H9 (cell line): ENCODE results near the gene CPO. TPM values are rescaled to one million over a fixed set of nuclear protein-coding genes. Genes with fewer than 3 reads are reported as not detected.

Source experiments
- DNase-seq: peaks from one replicate; pipeline ENCODE4 v3.0.0-alpha.2; 2017
- H2AFZ ChIP-seq: one replicate; pipeline ENCODE4 v1.6.1; 2013; ENCODE audit warnings: mild to moderate bottlenecking, low read length, control low read depth, moderate library complexity
- H2AK5ac ChIP-seq: 2 replicates; pipeline ENCODE4 v1.6.1; 2013; ENCODE audit warnings: low read length, control low read depth, mixed read lengths; ENCODE audit not compliant: insufficient read length
- H2BK120ac ChIP-seq: one replicate; pipeline ENCODE4 v1.6.1; 2013; ENCODE audit warnings: low read depth, mild to moderate bottlenecking, low read length, control low read depth, inconsistent platforms; ENCODE audit not compliant: poor library complexity, severe bottlenecking
- H2BK12ac ChIP-seq: 2 replicates; pipeline ENCODE4 v1.6.1; 2013; ENCODE audit warnings: low read length, control low read depth, mixed read lengths, low read depth; ENCODE audit not compliant: insufficient read length
- H2BK15ac ChIP-seq: 2 replicates; pipeline ENCODE4 v1.6.1; 2013; ENCODE audit warnings: low read depth, low read length, control low read depth
- H2BK20ac ChIP-seq: one replicate; pipeline ENCODE4 v1.6.1; 2013; ENCODE audit warnings: low read depth, mild to moderate bottlenecking, low read length, control low read depth, inconsistent platforms; ENCODE audit not compliant: poor library complexity, severe bottlenecking
- H2BK5ac ChIP-seq: 2 replicates; pipeline ENCODE4 v1.6.1; 2013; ENCODE audit warnings: low read length, control low read depth, mixed read lengths; ENCODE audit not compliant: insufficient read length
- H3K14ac ChIP-seq: 2 replicates; pipeline ENCODE4 v1.6.1; 2013; ENCODE audit warnings: low read length, control low read depth; ENCODE audit not compliant: insufficient read depth
- H3K18ac ChIP-seq: 2 replicates; pipeline ENCODE4 v1.6.1; 2013; ENCODE audit warnings: low read depth, mild to moderate bottlenecking, mixed read lengths, low read length, control low read depth; ENCODE audit not compliant: insufficient read length
- H3K23ac ChIP-seq: 2 replicates; pipeline ENCODE4 v1.6.1; 2013; ENCODE audit warnings: low read length, control low read depth, mixed read lengths, low read depth; ENCODE audit not compliant: insufficient read length
- H3K23me2 ChIP-seq: 2 replicates; pipeline ENCODE4 v1.6.1; 2013; ENCODE audit warnings: low read depth, mild to moderate bottlenecking, mixed read lengths, low read length, control low read depth; ENCODE audit not compliant: insufficient read length, poor library complexity, severe bottlenecking
- H3K27ac ChIP-seq: 2 replicates; pipeline ENCODE4 v1.5.1; 2013; ENCODE audit warnings: low read length, control low read depth, mixed read lengths, low read depth; ENCODE audit not compliant: insufficient read length
- H3K27me3 ChIP-seq: 2 replicates; pipeline ENCODE4 v1.6.1; 2013; ENCODE audit warnings: low read length, control low read depth, inconsistent platforms; ENCODE audit not compliant: insufficient read depth
- H3K4ac ChIP-seq: 2 replicates; pipeline ENCODE4 v1.6.1; 2013; ENCODE audit warnings: low read depth, mild to moderate bottlenecking, control low read depth, inconsistent platforms, low read length, moderate library complexity
- H3K4me1 ChIP-seq: 2 replicates; pipeline ENCODE4 v1.6.1; 2013; ENCODE audit warnings: low read length, control low read depth, inconsistent platforms; ENCODE audit not compliant: insufficient read depth
- H3K4me2 ChIP-seq: 2 replicates; pipeline ENCODE4 v1.6.1; 2013; ENCODE audit warnings: low read length, control low read depth, mixed read lengths; ENCODE audit not compliant: insufficient read length, insufficient read depth
- H3K56ac ChIP-seq: 2 replicates; pipeline ENCODE4 v1.6.1; 2013; ENCODE audit warnings: low read depth, mild to moderate bottlenecking, mixed read lengths, low read length, control low read depth; ENCODE audit not compliant: insufficient read length
- H3K79me1 ChIP-seq: 2 replicates; pipeline ENCODE4 v1.6.1; 2013; ENCODE audit warnings: low read depth, mild to moderate bottlenecking, moderate library complexity, low read length, control low read depth, inconsistent platforms; ENCODE audit not compliant: insufficient read depth, poor library complexity, severe bottlenecking
- H3K79me2 ChIP-seq: 2 replicates; pipeline ENCODE4 v1.6.1; 2013; ENCODE audit warnings: low read length, control low read depth, inconsistent platforms; ENCODE audit not compliant: insufficient read depth
- H3K9ac ChIP-seq: 2 replicates; pipeline ENCODE4 v1.6.1; 2013; ENCODE audit warnings: low read length, control low read depth, mixed read lengths; ENCODE audit not compliant: insufficient read length; ENCODE audit errors: extremely low read depth
- H3K9me3 ChIP-seq: one replicate; pipeline ENCODE4 v1.6.1; 2013; ENCODE audit warnings: low read depth, low read length, inconsistent platforms; ENCODE audit not compliant: control insufficient read depth
- H3T11ph ChIP-seq: one replicate; pipeline ENCODE4 v1.6.1; 2013; ENCODE audit warnings: mild to moderate bottlenecking, low read length, control low read depth, inconsistent platforms
- H4K20me1 ChIP-seq: one replicate; pipeline ENCODE4 v1.6.1; 2013; ENCODE audit not compliant: control insufficient read depth, insufficient read length, insufficient read depth
- H4K5ac ChIP-seq: 2 replicates; pipeline ENCODE4 v1.6.1; 2013; ENCODE audit warnings: low read depth, mild to moderate bottlenecking, mixed read lengths, low read length, control low read depth; ENCODE audit not compliant: insufficient read length
- H4K8ac ChIP-seq: replicated peaks from 2 replicates; pipeline ENCODE4 v1.6.1; 2013; ENCODE audit warnings: low read length, control low read depth, mixed read lengths, low read depth; ENCODE audit not compliant: insufficient read length
- H4K91ac ChIP-seq: 2 replicates; pipeline ENCODE4 v1.6.1; 2013; ENCODE audit warnings: low read depth, mild to moderate bottlenecking, moderate library complexity, mixed read lengths, low read length, control low read depth; ENCODE audit not compliant: insufficient read length
- H3K27ac Mint-ChIP-seq, 3 experiments: 2 replicates in 2 of 3; 3 replicates in 1 of 3; pipeline ENCODE4 v1.8.0; 2020 to 2021; ENCODE audit warnings: mixed read lengths in 3 of 3, mild to moderate bottlenecking in 1 of 3, moderate library complexity in 1 of 3
- H3K27me3 Mint-ChIP-seq: 2 replicates; pipeline ENCODE4 v1.8.0; 2021; ENCODE audit warnings: low read depth, mild to moderate bottlenecking, moderate library complexity, mixed read lengths
- H3K36me3 Mint-ChIP-seq, 3 experiments: 2 replicates in 2 of 3; 3 replicates in 1 of 3; pipeline ENCODE4 v1.8.0; 2020 to 2021; ENCODE audit warnings: low read depth in 3 of 3, mixed read lengths in 3 of 3; ENCODE audit not compliant: insufficient read depth in 1 of 3
- H3K4me1 Mint-ChIP-seq, 2 experiments: 2 replicates each; pipeline ENCODE4 v1.8.0; 2020; ENCODE audit warnings: mixed read lengths in 2 of 2
- H3K4me3 Mint-ChIP-seq, 2 experiments: 2 replicates in 1 of 2; 3 replicates in 1 of 2; pipeline ENCODE4 v1.8.0; 2020 to 2021; ENCODE audit warnings: mild to moderate bottlenecking in 2 of 2, mixed read lengths in 2 of 2, moderate library complexity in 1 of 2
- H3K9me3 Mint-ChIP-seq, 2 experiments: 2 replicates in 1 of 2; 3 replicates in 1 of 2; pipeline ENCODE4 v1.8.0; 2020; ENCODE audit warnings: mild to moderate bottlenecking in 2 of 2, mixed read lengths in 2 of 2, moderate library complexity in 1 of 2
- WGBS: extraction: QIAGEN DNeasy Blood & Tissue Kit; methylation state at CpG from one replicate; pipeline ENCODE4 v1.1.7; 2013; ENCODE audit warnings: missing lambda C conversion rate, low lambda C conversion rate, mixed read lengths; ENCODE audit not compliant: insufficient read length; ENCODE audit errors: extremely low coverage; 5-methylcytosine and 5-hydroxymethylcytosine counted together
- total RNA-seq: library from RNA; stranded (reverse); gene quantifications from 2 replicates; pipeline ENCODE4 v1.2.1, GENCODE V29; 2021
- TF ChIP-seq, protein P1 (sequence below): fragments of 200-600 bp; sonication (generic); conservative IDR thresholded peaks from 3 replicates; pipeline ENCODE4 v1.8.0; 2021; ENCODE audit warnings: antibody characterized with exemption, mild to moderate bottlenecking

CPO gene
- total RNA-seq, 1 experiment from 2014 or later, result 0.68 TPM

DNA sequence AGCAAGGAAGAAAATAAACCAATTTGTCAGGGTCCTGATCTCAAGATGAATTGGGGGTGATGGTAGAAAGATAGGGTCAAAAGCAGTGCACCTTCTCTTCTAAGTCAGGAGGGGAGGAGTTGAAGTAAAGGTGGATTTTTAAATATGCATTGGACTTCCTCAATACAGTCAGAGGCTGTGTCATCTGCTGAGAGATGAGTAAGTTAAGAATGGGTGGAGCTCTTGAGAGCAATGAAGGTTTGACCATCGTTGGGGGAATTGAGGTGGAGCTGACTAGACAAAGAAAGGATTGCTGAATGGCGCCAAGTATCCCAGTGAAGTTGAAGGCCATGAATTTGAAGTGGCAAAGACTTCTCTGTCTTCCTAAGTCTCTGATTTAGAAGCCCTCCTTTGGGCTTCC lies 18.4 kb upstream of the CPO start:
- Histone ChIP-seq H2BK20ac (no peak overlapping the region), H3K27ac (no peak overlapping the region), H3K27me3 (no peaks in the 10 kb centered on the region), H3K9me3 (no peaks in the 10 kb centered on the region), H3K23me2 (no peaks in the 10 kb centered on the region), H3K9ac (no peak overlapping the region), H3K56ac (no peak overlapping the region), H3K4me2 (no peak overlapping the region), H2AK5ac (no peak overlapping the region), H4K5ac (no peak overlapping the region), H3K14ac (no peak overlapping the region), H4K8ac (no peak overlapping the region), H2BK120ac (no peak overlapping the region), H2BK5ac (no peak overlapping the region), H3K79me1 (no peaks in the 10 kb centered on the region), H4K20me1 (no peaks in the 10 kb centered on the region), H2BK12ac (no peak overlapping the region), H3K4me1 (no peaks in the 10 kb centered on the region), H3K23ac (no peak overlapping the region), H2AFZ (no peak overlapping the region), H3K4ac (no peak overlapping the region), H3K18ac (no peak overlapping the region), H4K91ac (no peak overlapping the region), H3K79me2 (no peaks in the 10 kb centered on the region), H3T11ph (no peak overlapping the region), H2BK15ac (no peak overlapping the region)
- no peak overlapping the region for H3K4me3 Mint-ChIP-seq
- TF ChIP-seq, protein P1, sequence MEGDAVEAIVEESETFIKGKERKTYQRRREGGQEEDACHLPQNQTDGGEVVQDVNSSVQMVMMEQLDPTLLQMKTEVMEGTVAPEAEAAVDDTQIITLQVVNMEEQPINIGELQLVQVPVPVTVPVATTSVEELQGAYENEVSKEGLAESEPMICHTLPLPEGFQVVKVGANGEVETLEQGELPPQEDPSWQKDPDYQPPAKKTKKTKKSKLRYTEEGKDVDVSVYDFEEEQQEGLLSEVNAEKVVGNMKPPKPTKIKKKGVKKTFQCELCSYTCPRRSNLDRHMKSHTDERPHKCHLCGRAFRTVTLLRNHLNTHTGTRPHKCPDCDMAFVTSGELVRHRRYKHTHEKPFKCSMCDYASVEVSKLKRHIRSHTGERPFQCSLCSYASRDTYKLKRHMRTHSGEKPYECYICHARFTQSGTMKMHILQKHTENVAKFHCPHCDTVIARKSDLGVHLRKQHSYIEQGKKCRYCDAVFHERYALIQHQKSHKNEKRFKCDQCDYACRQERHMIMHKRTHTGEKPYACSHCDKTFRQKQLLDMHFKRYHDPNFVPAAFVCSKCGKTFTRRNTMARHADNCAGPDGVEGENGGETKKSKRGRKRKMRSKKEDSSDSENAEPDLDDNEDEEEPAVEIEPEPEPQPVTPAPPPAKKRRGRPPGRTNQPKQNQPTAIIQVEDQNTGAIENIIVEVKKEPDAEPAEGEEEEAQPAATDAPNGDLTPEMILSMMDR, result no peak
- no peaks in the 10 kb centered on the region; a peak in 1 of 7 replicates for H3K36me3 Mint-ChIP-seq
- no peak for DNase-seq
- WGBS, result no CpG with 5 or more reads among the region's 2 CpGs
- peaks cover 8 to 12% of the 10 kb centered on the region in 2 experiments for H3K4me1 Mint-ChIP-seq
- H3K27ac Mint-ChIP-seq, result no peak overlapping the region
- H3K9me3 Mint-ChIP-seq, result no peaks in the 10 kb centered on the region
- H3K27me3 Mint-ChIP-seq, result no peaks in the 10 kb centered on the region
